Right atrium auricular region (tissue), 2 donors: Measurements from ENCODE around the gene UBXN6. TPM values are rescaled to one million over a fixed set of nuclear protein-coding genes. Genes with fewer than 3 reads are reported as not detected.
A peak's percentile ranks its signal among the peaks of the same experiment; 100 is the strongest.

ENCODE experiments used
- DNase-seq: peaks from one replicate; pipeline ENCODE4 v3.0.0-alpha.2; 2019; ENCODE audit warnings: low spot score
- H3K27ac ChIP-seq, 2 donors: fragments of 200-600 bp; sonication (generic); 1 replicate in 1 of 2; 2 replicates in 1 of 2; pipeline ENCODE4 v1.5.1; 2016 to 2019
- H3K27me3 ChIP-seq, 2 donors: fragments of 200-600 bp; sonication (generic); one replicate each; pipeline versions ENCODE4 v1.5.1 to v1.6.0; 2017 to 2019
- H3K36me3 ChIP-seq: fragments of 200-600 bp; sonication (generic); one replicate; pipeline ENCODE4 v1.5.1; 2016
- H3K4me1 ChIP-seq, 2 donors: fragments of 200-600 bp; sonication (generic); one replicate each; pipeline versions ENCODE4 v1.5.1 to v1.6.0; 2017 to 2019
- H3K4me3 ChIP-seq, 2 donors: fragments of 200-600 bp; sonication (generic); 1 replicate in 1 of 2; 2 replicates in 1 of 2; pipeline ENCODE4 v1.5.1; 2017 to 2019; ENCODE audit warnings: mild to moderate bottlenecking in 1 of 2, moderate library complexity in 1 of 2
- H3K9me3 ChIP-seq, 2 donors: fragments of 200-600 bp; sonication (generic); one replicate each; pipeline ENCODE4 v1.5.1; 2019
- CTCF ChIP-seq, 2 donors: fragments of 200-600 bp; sonication (generic); IDR thresholded peaks; one replicate each; pipeline ENCODE4 v1.5.1; 2019; ENCODE audit warnings: antibody characterized with exemption in 2 of 2
- total RNA-seq, 2 donors: library from RNA; depleted of rRNA; stranded (reverse); fragments of >200 nt; gene quantifications; one replicate each; pipeline ENCODE4 v1.1.0, GENCODE V29; 2016

Gene UBXN6
- total RNA-seq, 2 donors from 2014 or later, result 52.8 to 100 TPM

GRCh38 chr19:4413588-4413987 lies 44.0 kb downstream of the UBXN6 start:
- no peak overlapping the region for H3K27ac ChIP-seq
- no peak for TF ChIP-seq CTCF (IDR thresholded peaks at IDR 0.05)
- no peaks in the 10 kb centered on the region for H3K9me3 ChIP-seq
- peaks cover 0 to 9% of the 10 kb centered on the region in 2 donors for H3K4me1 ChIP-seq
- H3K27me3 ChIP-seq, result no peaks in the 10 kb centered on the region
- no peak for DNase-seq
- H3K4me3 ChIP-seq, result no peak overlapping the region
- H3K36me3 ChIP-seq, result peaks cover 4% of the 10 kb centered on the region

DNA sequence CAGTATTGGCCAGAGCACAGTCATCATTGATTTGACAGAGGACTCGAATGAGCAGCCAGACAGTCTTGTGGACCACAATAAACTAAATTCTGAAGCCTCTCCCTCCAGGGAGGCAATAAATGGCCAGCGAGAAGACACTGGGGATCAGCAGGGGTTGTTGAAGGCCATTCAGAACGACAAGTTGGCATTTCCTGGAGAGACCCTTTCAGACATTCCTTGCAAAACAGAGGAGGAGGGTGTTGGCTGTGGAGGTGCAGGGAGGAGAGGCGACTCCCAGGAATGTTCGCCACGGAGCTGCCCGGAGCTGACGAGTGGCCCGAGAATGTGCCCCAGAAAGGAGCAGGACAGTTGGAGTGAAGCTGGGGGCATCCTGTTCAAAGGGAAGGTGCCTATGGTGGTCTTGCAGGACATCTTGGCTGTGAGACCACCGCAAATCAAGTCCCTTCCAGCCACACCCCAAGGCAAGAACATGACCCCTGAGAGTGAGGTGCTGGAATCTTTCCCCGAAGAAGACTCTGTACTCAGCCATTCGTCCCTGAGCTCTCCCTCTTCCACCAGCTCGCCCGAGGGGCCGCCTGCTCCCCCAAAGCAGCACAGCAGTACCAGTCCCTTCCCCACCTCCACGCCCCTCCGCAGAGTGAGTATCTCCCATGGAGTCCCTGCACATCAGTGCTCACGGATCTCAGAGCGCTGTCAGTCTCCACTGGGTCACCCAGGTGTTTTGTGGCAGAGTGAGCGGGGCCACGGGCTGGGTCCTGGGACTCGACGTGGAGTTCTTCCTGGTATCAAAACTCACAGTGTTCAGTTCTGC lies 48.3 kb downstream of the UBXN6 start:
- Histone ChIP-seq H3K4me3 (no peak overlapping the region), H3K4me1 (no peaks in the 10 kb centered on the region), H3K36me3 (peaks cover 4% of the 10 kb centered on the region), H3K27me3 (no peaks in the 10 kb centered on the region), H3K9me3 (no peaks in the 10 kb centered on the region), H3K27ac (no peak overlapping the region)
- no peak for DNase-seq
- no peak for TF ChIP-seq CTCF (IDR thresholded peaks at IDR 0.05)

DNA sequence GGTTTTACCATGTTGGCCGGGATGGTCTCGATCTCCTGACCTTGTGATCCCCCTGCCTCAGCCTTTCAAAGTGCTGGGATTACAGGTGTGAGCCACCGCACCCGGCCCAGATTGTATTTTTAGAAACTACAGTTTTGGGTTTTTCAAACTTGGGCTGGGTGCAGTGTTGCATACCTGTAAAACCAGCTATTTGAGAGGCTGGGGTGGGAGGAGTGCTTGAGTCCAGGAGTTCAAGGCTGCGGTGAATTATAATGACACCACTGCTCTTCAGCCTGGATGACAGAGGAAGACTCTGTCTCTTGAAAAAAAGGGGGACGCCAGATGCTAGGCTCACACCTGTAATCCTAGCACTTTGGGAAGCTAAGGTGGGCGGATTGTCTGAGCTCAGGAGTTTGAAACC lies 51.0 kb downstream of the UBXN6 start:
- Histone ChIP-seq H3K4me1 (peaks cover 0 to 14% of the 10 kb centered on the region in 2 donors), H3K9me3 (no peaks in the 10 kb centered on the region), H3K36me3 (peaks cover 4% of the 10 kb centered on the region), H3K27me3 (no peaks in the 10 kb centered on the region), H3K27ac (no peak overlapping the region), H3K4me3 (no peak overlapping the region)
- DNase-seq, result no peak
- TF ChIP-seq CTCF (IDR thresholded peaks at IDR 0.05), result no peak

DNA sequence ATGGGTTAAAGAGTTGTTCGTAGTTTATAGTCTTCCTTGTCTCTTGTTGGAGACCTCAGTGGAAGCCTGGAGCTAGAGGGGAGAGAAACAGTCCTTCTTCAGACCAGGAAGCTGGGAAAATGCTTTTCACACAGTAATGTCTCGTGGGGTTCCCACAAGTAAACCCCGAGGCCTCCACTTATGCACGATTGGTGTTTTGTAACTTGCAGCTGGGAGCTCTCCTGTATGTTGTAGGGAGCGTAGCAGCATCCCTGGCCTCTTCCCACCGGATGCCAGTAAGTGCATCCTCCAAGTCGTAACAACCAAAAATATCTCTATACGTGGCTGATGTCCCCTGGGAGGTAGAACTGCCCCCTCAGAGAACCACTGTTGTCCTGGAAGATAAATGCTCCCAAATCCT lies 51.6 kb downstream of the UBXN6 start:
- Histone ChIP-seq H3K27me3 (no peaks in the 10 kb centered on the region), H3K27ac (no peak overlapping the region)
- DNase-seq, result no peak

GRCh38 chr19:4403005-4403761 lies 54.4 kb downstream of the UBXN6 start:
- Histone ChIP-seq H3K4me3 (peak overlapping the region; percentile 63 to 91), H3K4me1 (peaks cover 0 to 39% of the 10 kb centered on the region in 2 donors), H3K27ac (peak overlapping the region; percentile 53 to 97), H3K36me3 (no peaks in the 10 kb centered on the region), H3K9me3 (no peaks in the 10 kb centered on the region), H3K27me3 (no peaks in the 10 kb centered on the region)
- no peak for TF ChIP-seq CTCF (IDR thresholded peaks at IDR 0.05)
- no peak for DNase-seq

More for the DNA sequence above, 51.6 kb downstream of the UBXN6 start:
- Histone ChIP-seq H3K9me3 (no peaks in the 10 kb centered on the region), H3K4me3 (no peak overlapping the region), H3K4me1 (peaks cover 0 to 21% of the 10 kb centered on the region in 2 donors), H3K36me3 (peaks cover 4% of the 10 kb centered on the region)
- no peak for TF ChIP-seq CTCF (IDR thresholded peaks at IDR 0.05)
